NCI-H774 (cell line): ENCODE data around the gene AQP2.
"Not testable (repeated sequence)": the region's sequence is repeated elsewhere in the genome, so short reads cannot be mapped to it uniquely, and the experiment has no call there.

Experiments
- DNase-seq: peaks from one replicate; lab custom pipeline; 2025; lab: John Stamatoyannopoulos, UW

The AQP2 gene

GRCh38 chr12:49969651-49970429 lies 19.3 kb downstream of the AQP2 start:
- no peak for DNase-seq

- no peak for DNase-seq
These were observed 20.1 kb downstream of the AQP2 start for GRCh38 chr12:49970658-49971057.

- no peak for DNase-seq
These were observed 20.6 kb downstream of the AQP2 start for GRCh38 chr12:49971141-49971540.

GRCh38 chr12:49972129-49972528 lies 21.6 kb downstream of the AQP2 start:
- DNase-seq = no peak

- no peak for DNase-seq
These were observed 22.3 kb downstream of the AQP2 start, which contains the start of gene AQP6 for GRCh38 chr12:49972641-49973360. Gene AQP6 (plus strand): TSS chr12:49972947. CDS start chr12:49973174, 227 bp downstream.

- no peak for DNase-seq
These were observed 22.9 kb downstream of the AQP2 start for GRCh38 chr12:49973361-49973830.

GRCh38 chr12:49974231-49974675 lies 23.7 kb downstream of the AQP2 start:
- no peak for DNase-seq

- no peak for DNase-seq
These were observed 24.3 kb downstream of the AQP2 start for GRCh38 chr12:49974677-49975317.

- DNase-seq = no peak
These were observed 24.8 kb downstream of the AQP2 start for GRCh38 chr12:49975318-49975761.

- no peak for DNase-seq
These were observed 26.0 kb downstream of the AQP2 start for GRCh38 chr12:49976557-49976956.

- no peak for DNase-seq
These were observed 27.6 kb downstream of the AQP2 start for GRCh38 chr12:49978125-49978524.

- no peak for DNase-seq
These were observed 28.6 kb downstream of the AQP2 start for GRCh38 chr12:49979016-49979586.

- DNase-seq = no peak
These were observed 29.3 kb downstream of the AQP2 start for GRCh38 chr12:49979791-49980190.

- no peak for DNase-seq
These were observed 30.2 kb downstream of the AQP2 start for GRCh38 chr12:49980501-49981349.

GRCh38 chr12:49982246-49983087 lies 31.9 kb downstream of the AQP2 start:
- DNase-seq = no peak

GRCh38 chr12:49983892-49984291 lies 33.4 kb downstream of the AQP2 start:
- DNase-seq = no peak

GRCh38 chr12:49984476-49985359 lies 34.2 kb downstream of the AQP2 start:
- DNase-seq = no peak

GRCh38 chr12:49985981-49986380 lies 35.4 kb downstream of the AQP2 start:
- DNase-seq = no peak

- DNase-seq = not testable (repeated sequence)
These were observed 35.9 kb downstream of the AQP2 start for GRCh38 chr12:49986476-49986875.
